D721Med (cell line): ENCODE measurements around the gene SNX24.

ENCODE experiments used
- DNase-seq: peaks from one replicate; pipeline ENCODE4 v3.0.0; 2011; ENCODE audit warnings: low spot score; ENCODE audit not compliant: insufficient read length
- FAIRE-seq: peaks from 2 replicates; lab custom pipeline; 2011; peaks lifted over from hg19 to GRCh38; lab: Jason Lieb, UNC
- CTCF ChIP-seq: IDR thresholded peaks from 2 replicates; pipeline ENCODE4 v1.5.1; 2012; ENCODE audit warnings: mild to moderate bottlenecking, control low read depth; ENCODE audit not compliant: insufficient read depth; ENCODE audit errors: missing control alignments

The SNX24 gene

GRCh38 chr5:122870219-122870856 lies 24.9 kb downstream of the SNX24 start:
- TF ChIP-seq CTCF, result no peak
- FAIRE-seq (no peak), DNase-seq (no peak)

GRCh38 chr5:122871661-122872060 lies 26.2 kb downstream of the SNX24 start:
- DNase-seq, result no peak
- FAIRE-seq, result no peak
- TF ChIP-seq CTCF, result no peak

- no peak for DNase-seq
- TF ChIP-seq CTCF, result no peak
- FAIRE-seq, result no peak
Observed at GRCh38 chr5:122874179-122874875, 28.9 kb downstream of the SNX24 start.

GRCh38 chr5:122877518-122877917 lies 32.1 kb downstream of the SNX24 start:
- DNase-seq (no peak), FAIRE-seq (no peak)
- no peak for TF ChIP-seq CTCF

GRCh38 chr5:122879076-122879475 lies 33.7 kb downstream of the SNX24 start:
- no peak for FAIRE-seq
- no peak for DNase-seq
- TF ChIP-seq CTCF, result no peak

- DNase-seq, result no peak
- FAIRE-seq, result no peak
- TF ChIP-seq CTCF, result no peak
Observed at GRCh38 chr5:122880170-122880689, 34.8 kb downstream of the SNX24 start.

GRCh38 chr5:122880749-122881148 lies 35.3 kb downstream of the SNX24 start:
- DNase-seq (no peak), FAIRE-seq (no peak)
- TF ChIP-seq CTCF, result no peak
